Measurements from ENCODE around the gene PTPN1. TPM values are rescaled to one million over a fixed set of nuclear protein-coding genes. Genes with fewer than 3 reads are reported as not detected.

PTPN1 gene
- total RNA-seq, 1 experiment from 2014 or later, result 30.8 TPM

- Histone ChIP-seq H2AK5ac (ENCODE audit: insufficient read length, low read length) (no peak overlapping the region), H4K20me1 (ENCODE audit: control insufficient read depth, insufficient read depth, insufficient read length) (no peaks in the 10 kb centered on the region), H3K79me2 (ENCODE audit: insufficient read depth, low read length) (no peaks in the 10 kb centered on the region), H3T11ph (ENCODE audit: low read length) (no peak overlapping the region), H3K23ac (ENCODE audit: insufficient read length, low read depth, low read length) (no peak overlapping the region), H3K14ac (ENCODE audit: insufficient read depth, low read length) (no peak overlapping the region), H3K4me2 (ENCODE audit: insufficient read depth, insufficient read length, low read length) (no peak overlapping the region), H2BK20ac (ENCODE audit: low read depth, low read length, poor library complexity, severe bottlenecking) (no peak overlapping the region), H2AFZ (ENCODE audit: low read length) (no peak overlapping the region), H2BK12ac (ENCODE audit: insufficient read length, low read depth, low read length) (no peak overlapping the region), H4K91ac (ENCODE audit: insufficient read length, low read depth, low read length) (no peak overlapping the region), H4K8ac (replicated peaks; ENCODE audit: insufficient read length, low read depth, low read length) (no peak overlapping the region), H3K9me3 (ENCODE audit: control insufficient read depth, low read depth, low read length) (no peaks in the 10 kb centered on the region), H3K27ac (ENCODE audit: insufficient read length, low read depth, low read length) (no peak overlapping the region), H3K56ac (ENCODE audit: insufficient read length, low read depth, low read length) (no peak overlapping the region), H2BK120ac (ENCODE audit: low read depth, low read length, poor library complexity, severe bottlenecking) (no peak overlapping the region), H2BK15ac (ENCODE audit: low read depth, low read length) (no peak overlapping the region), H4K5ac (ENCODE audit: insufficient read length, low read depth, low read length) (no peak overlapping the region), H3K18ac (ENCODE audit: insufficient read length, low read depth, low read length) (no peak overlapping the region), H2BK5ac (ENCODE audit: insufficient read length, low read length) (no peak overlapping the region), H3K27me3 (ENCODE audit: insufficient read depth, low read length) (no peaks in the 10 kb centered on the region), H3K23me2 (ENCODE audit: insufficient read length, low read depth, low read length, poor library complexity, severe bottlenecking) (no peaks in the 10 kb centered on the region), H3K79me1 (ENCODE audit: insufficient read depth, low read depth, low read length, poor library complexity, severe bottlenecking) (no peaks in the 10 kb centered on the region), H3K4ac (ENCODE audit: low read depth, low read length) (no peak overlapping the region), H3K9ac (ENCODE audit: extremely low read depth, insufficient read length, low read length) (no peak overlapping the region), H3K4me1 (ENCODE audit: insufficient read depth, low read length) (no peaks in the 10 kb centered on the region)
- Mint-ChIP-seq H3K9me3 (peaks cover 0 to 3% of the 10 kb centered on the region in 2 experiments; a peak in 1 of 5 replicates), H3K27ac (no peak overlapping the region), H3K27me3 (ENCODE audit: low read depth) (no peaks in the 10 kb centered on the region), H3K36me3 (ENCODE audit: insufficient read depth in 1 of 3, low read depth in 3 of 3) (peaks cover 15 to 58% (median 48%) of the 10 kb centered on the region in 3 experiments; a peak in 6 of 7 replicates), H3K4me1 (no peaks in the 10 kb centered on the region), H3K4me3 (no peak overlapping the region)
- TF ChIP-seq CTCF (conservative IDR thresholded peaks at IDR 0.05), result no peak
- DNase-seq, result no peak
- no CpG with 5 or more reads among the region's 15 CpGs for WGBS (ENCODE audit: extremely low coverage, insufficient read length, low lambda C conversion rate)
These were observed 73.4 kb downstream of the PTPN1 start for GRCh38 chr20:50583442-50584150.
